Neural cell (in vitro differentiated cells): ENCODE data around the gene TBCEL. TPM values are rescaled to one million over a fixed set of nuclear protein-coding genes. Genes with fewer than 3 reads are reported as not detected.

Experiments used
- H2AFZ ChIP-seq: fragments of 200-600, 300-800 bp; sonication (generic), shearing (Covaris generic); 2 replicates; pipeline ENCODE4 v1.6.0; 2014; ENCODE audit warnings: low read depth, mild to moderate bottlenecking, antibody characterized with exemption, low read length, moderate library complexity
- H3F3A ChIP-seq: fragments of 200-600 bp; shearing (Covaris generic); 2 replicates; pipeline ENCODE4 v1.6.1; 2016; ENCODE audit warnings: mild to moderate bottlenecking, moderate library complexity, mixed read lengths, antibody characterized with exemption, low read length; ENCODE audit not compliant: insufficient read depth, poor library complexity, severe bottlenecking
- H3K27ac ChIP-seq: fragments of 200-600, 300-800 bp; sonication (generic), shearing (Covaris generic); 2 replicates; pipeline ENCODE4 v1.5.1; 2014; ENCODE audit warnings: mild to moderate bottlenecking, low read length, moderate library complexity
- H3K27me3 ChIP-seq: fragments of 300-800, 200-600 bp; sonication (generic), shearing (Covaris generic); 2 replicates; pipeline ENCODE4 v1.6.0; 2014; ENCODE audit warnings: mild to moderate bottlenecking, low read depth, low read length, moderate library complexity; ENCODE audit not compliant: insufficient read depth
- H3K36me3 ChIP-seq: fragments of 300-800, 200-600 bp; sonication (generic), shearing (Covaris generic); 2 replicates; pipeline ENCODE4 v1.5.1; 2014; ENCODE audit warnings: mild to moderate bottlenecking, antibody characterized with exemption, low read length, moderate library complexity; ENCODE audit not compliant: insufficient read depth
- H3K4me2 ChIP-seq: fragments of 300-800, 200-600 bp; sonication (generic), shearing (Covaris generic); 2 replicates; pipeline ENCODE4 v1.6.0; 2014; ENCODE audit warnings: mild to moderate bottlenecking, low read length
- H3K4me3 ChIP-seq: fragments of 300-800, 200-600 bp; sonication (generic), shearing (Covaris generic); 2 replicates; pipeline ENCODE4 v1.5.1; 2014; ENCODE audit warnings: mild to moderate bottlenecking, low read length, moderate library complexity
- H3K79me2 ChIP-seq: fragments of 200-600 bp; shearing (Covaris generic); replicated peaks from 2 replicates; pipeline ENCODE4 v1.6.0; 2014; ENCODE audit warnings: mild to moderate bottlenecking, low read length, moderate library complexity; ENCODE audit not compliant: insufficient read depth
- H3K9ac ChIP-seq: fragments of 300-800, 200-600 bp; sonication (generic), shearing (Covaris generic); 2 replicates; pipeline ENCODE4 v1.6.1; 2016; ENCODE audit warnings: mild to moderate bottlenecking, low read length, mixed read lengths
- H3K9me2 ChIP-seq: fragments of 200-600 bp; shearing (Covaris generic); 2 replicates; pipeline ENCODE4 v1.6.1; 2016; ENCODE audit warnings: mild to moderate bottlenecking, low read length, mixed read lengths; ENCODE audit not compliant: insufficient read depth
- H3K9me3 ChIP-seq: fragments of 200-600, 300-800 bp; sonication (generic), shearing (Covaris generic); 2 replicates; pipeline ENCODE4 v1.6.1; 2016; ENCODE audit warnings: mild to moderate bottlenecking, mixed run types, low read length, moderate library complexity, mixed read lengths
- H4K20me1 ChIP-seq: fragments of 200-600 bp; shearing (Covaris generic); 2 replicates; pipeline ENCODE4 v1.6.1; 2016; ENCODE audit warnings: mild to moderate bottlenecking, mixed run types; ENCODE audit not compliant: insufficient read depth
- CTCF ChIP-seq: fragments of 450-650 bp; IDR thresholded peaks from 2 replicates; pipeline ENCODE4 v1.5.1; 2014; ENCODE audit warnings: antibody characterized with exemption, mild to moderate bottlenecking, moderate library complexity; ENCODE audit not compliant: poor library complexity, severe bottlenecking
- EP300 ChIP-seq: fragments of 450-650 bp; conservative IDR thresholded peaks from 2 replicates; pipeline ENCODE4 v1.6.1; 2014; ENCODE audit warnings: antibody characterized with exemption, mild to moderate bottlenecking, moderate library complexity; ENCODE audit not compliant: poor library complexity, severe bottlenecking
- EZH2 ChIP-seq: fragments of 200-600, 300-800 bp; shearing (Covaris generic), sonication (generic); IDR thresholded peaks from 2 replicates; pipeline ENCODE4 v1.6.1; 2014; ENCODE audit warnings: antibody characterized with exemption, low read length, borderline replicate concordance, mild to moderate bottlenecking; ENCODE audit not compliant: insufficient read depth, poor library complexity, severe bottlenecking
- MXI1 ChIP-seq: fragments of 450-650 bp; conservative IDR thresholded peaks from 2 replicates; pipeline ENCODE4 v1.6.1; 2014; ENCODE audit warnings: antibody characterized with exemption, mild to moderate bottlenecking; ENCODE audit not compliant: poor library complexity, severe bottlenecking
- POLR2AphosphoS5 ChIP-seq: IDR thresholded peaks from 2 replicates; pipeline ENCODE4 v1.6.1; 2012
- RAD21 ChIP-seq: fragments of 450-650 bp; conservative IDR thresholded peaks from 2 replicates; pipeline ENCODE4 v1.6.1; 2014; ENCODE audit warnings: antibody characterized with exemption, mild to moderate bottlenecking, moderate library complexity
- REST ChIP-seq: IDR thresholded peaks from 2 replicates; pipeline ENCODE4 v1.6.1; 2012; ENCODE audit warnings: borderline replicate concordance
- SMC3 ChIP-seq: fragments of 450-650 bp; conservative IDR thresholded peaks from 2 replicates; pipeline ENCODE4 v1.6.1; 2014; ENCODE audit warnings: antibody characterized with exemption, mild to moderate bottlenecking, moderate library complexity; ENCODE audit not compliant: poor library complexity
- TAF1 ChIP-seq: IDR thresholded peaks from 2 replicates; pipeline ENCODE4 v1.6.1; 2012; ENCODE audit warnings: low read depth
- polyA plus RNA-seq: library from polyadenylated mRNA; depleted of rRNA; stranded (reverse); fragments of >200 nt; gene quantifications from 2 replicates; pipeline ENCODE4 v1.2.3, GENCODE V29; 2014

TBCEL gene
- polyA plus RNA-seq, 1 donor from 2014 or later: 13.5 TPM

GRCh38 chr11:121040614-121041002, 16.7 kb downstream of the TBCEL start:
- Histone ChIP-seq H3K9me3 (no peaks in the 10 kb centered on the region), H3K36me3 (no peaks in the 10 kb centered on the region), H3K79me2 (peaks cover 10% of the 10 kb centered on the region), H3K4me3 (no peak overlapping the region), H3K4me2 (no peak overlapping the region), H3K9me2 (no peaks in the 10 kb centered on the region), H3K27me3 (no peaks in the 10 kb centered on the region), H3K9ac (no peak overlapping the region), H3F3A (no peaks in the 10 kb centered on the region), H4K20me1 (no peaks in the 10 kb centered on the region), H2AFZ (no peak overlapping the region), H3K27ac (no peak overlapping the region)
- no peak for TF ChIP-seq EP300
- TF ChIP-seq EZH2: no peak
- TF ChIP-seq REST: no peak
- no peak for TF ChIP-seq CTCF
- TF ChIP-seq MXI1: no peak
- TF ChIP-seq RAD21: no peak
- TF ChIP-seq SMC3: no peak
- no peak for TF ChIP-seq POLR2AphosphoS5
- no peak for TF ChIP-seq TAF1

- Histone ChIP-seq H3K9me2 (no peaks in the 10 kb centered on the region), H3F3A (no peaks in the 10 kb centered on the region), H3K79me2 (peaks cover 10% of the 10 kb centered on the region), H4K20me1 (no peaks in the 10 kb centered on the region), H3K4me3 (no peak overlapping the region), H2AFZ (no peak overlapping the region), H3K4me2 (no peak overlapping the region), H3K9ac (no peak overlapping the region), H3K27ac (no peak overlapping the region), H3K36me3 (no peaks in the 10 kb centered on the region), H3K27me3 (no peaks in the 10 kb centered on the region), H3K9me3 (no peaks in the 10 kb centered on the region)
- no peak for TF ChIP-seq REST
- no peak for TF ChIP-seq RAD21
- TF ChIP-seq POLR2AphosphoS5: no peak
- TF ChIP-seq EZH2: no peak
- TF ChIP-seq MXI1: no peak
- TF ChIP-seq CTCF: no peak
- TF ChIP-seq SMC3: no peak
- no peak for TF ChIP-seq TAF1
- TF ChIP-seq EP300: no peak
Observed at GRCh38 chr11:121041072-121041471, 17.2 kb downstream of the TBCEL start.
